ENCODE measurements around the gene FAM89B. TPM values are rescaled to one million over a fixed set of nuclear protein-coding genes. Genes with fewer than 3 reads are reported as not detected.
"Not testable (repeated sequence)": the region's sequence is repeated elsewhere in the genome, so short reads cannot be mapped to it uniquely, and the experiment has no call there.

The FAM89B gene
- polyA plus RNA-seq, 3 donors, result 52.2 to 74.9 (median 66.3) TPM

- no peak overlapping the region for H3K27ac ChIP-seq (ENCODE audit: low read depth, low read length)
- 82 to 89% (median 88%) methylated on average over 23 to 27 of the region's 27 CpGs for WGBS, 3 donors
These were observed 18.1 kb upstream of the FAM89B start for GRCh38 chr11:65554057-65554818.

- WGBS, 3 donors, result 86 to 94% (median 94%) methylated on average over 4 of the region's 4 CpGs
These were observed 17.4 kb upstream of the FAM89B start for GRCh38 chr11:65554842-65555430.

GRCh38 chr11:65555693-65556231, 16.6 kb upstream of the FAM89B start:
- H3K27ac ChIP-seq (ENCODE audit: low read depth, low read length), result no peak overlapping the region
- 35 to 52% (median 37%) methylated on average over 6 of the region's 6 CpGs for WGBS, 3 donors

More at GRCh38 chr11:65554842-65555430, 17.4 kb upstream of the FAM89B start:
- no peak overlapping the region for H3K27ac ChIP-seq (ENCODE audit: low read depth, low read length)

- no peak overlapping the region for H3K27ac ChIP-seq (ENCODE audit: low read depth, low read length)
- 71 to 83% (median 79%) methylated on average over 12 of the region's 12 CpGs for WGBS, 3 donors
These were observed 15.7 kb upstream of the FAM89B start for GRCh38 chr11:65556470-65557279.

- 3 to 6% (median 4%) methylated on average over 32 to 47 of the region's 47 CpGs for WGBS, 3 donors
These were observed 14.9 kb upstream of the FAM89B start for GRCh38 chr11:65557280-65558001.

GRCh38 chr11:65558002-65558929, 14.1 kb upstream of the FAM89B start, which contains the start of gene LTBP3:
LTBP3 (minus strand) TSS chr11:65558359; CDS start chr11:65557959, 400 bp downstream.
- WGBS, 3 donors, result 0 to 1% (median 1%) methylated on average over 24 to 78 of the region's 79 CpGs
- peak within 1 kb of the TSS; percentile 61 for H3K27ac ChIP-seq (ENCODE audit: low read depth, low read length)

More at GRCh38 chr11:65557280-65558001, 14.9 kb upstream of the FAM89B start:
- no peak overlapping the region for H3K27ac ChIP-seq (ENCODE audit: low read depth, low read length)

- 33 to 43% (median 35%) methylated on average over 17 to 19 of the region's 19 CpGs for WGBS, 3 donors
These were observed 13.3 kb upstream of the FAM89B start for GRCh38 chr11:65558930-65559509.

GRCh38 chr11:65559535-65559934, 12.8 kb upstream of the FAM89B start:
- WGBS, 3 donors, result 53 to 74% (median 73%) methylated on average over 5 of the region's 5 CpGs
- H3K27ac ChIP-seq (ENCODE audit: low read depth, low read length), result peak overlapping the region; percentile 61

More at GRCh38 chr11:65558930-65559509, 13.3 kb upstream of the FAM89B start:
- peak overlapping the region; percentile 61 for H3K27ac ChIP-seq (ENCODE audit: low read depth, low read length)

- WGBS, 3 donors, result 37 to 59% (median 48%) methylated on average over 5 of the region's 5 CpGs
- H3K27ac ChIP-seq (ENCODE audit: low read depth, low read length), result peak overlapping the region; percentile 83
These were observed 12.3 kb upstream of the FAM89B start for GRCh38 chr11:65559951-65560537.

- WGBS, 3 donors, result 34 to 44% (median 38%) methylated on average over 15 of the region's 15 CpGs
- peak overlapping the region; percentile 83 for H3K27ac ChIP-seq (ENCODE audit: low read depth, low read length)
These were observed 11.6 kb upstream of the FAM89B start for GRCh38 chr11:65560555-65561418.

- no peak overlapping the region for H3K27ac ChIP-seq (ENCODE audit: low read depth, low read length)
- 90 to 94% (median 91%) methylated on average over 7 of the region's 7 CpGs for WGBS, 3 donors
These were observed 10.3 kb upstream of the FAM89B start for GRCh38 chr11:65562020-65562419.

- no peak overlapping the region for H3K27ac ChIP-seq (ENCODE audit: low read depth, low read length)
- WGBS, 3 donors, result 82 to 91% (median 86%) methylated on average over 8 of the region's 9 CpGs
These were observed 9.6 kb upstream of the FAM89B start for GRCh38 chr11:65562788-65563187.

GRCh38 chr11:65563601-65564000, 8.7 kb upstream of the FAM89B start:
- WGBS, 3 donors, result 86 to 95% (median 90%) methylated on average over 4 of the region's 4 CpGs
- no peak overlapping the region for H3K27ac ChIP-seq (ENCODE audit: low read depth, low read length)

GRCh38 chr11:65564879-65565559, 7.3 kb upstream of the FAM89B start:
- not testable (repeated sequence) for H3K27ac ChIP-seq (ENCODE audit: low read depth, low read length)
- WGBS, 3 donors, result 78 to 84% (median 84%) methylated on average over 12 of the region's 12 CpGs
